Skeletal muscle satellite cell (primary cell): Measurements from ENCODE around the gene DAB2.

Experiments used
- H3K27me3 ChIP-seq: 2 replicates; pipeline ENCODE4 v1.7.0; 2013; ENCODE audit warnings: low read length; ENCODE audit not compliant: control insufficient read depth, insufficient read depth
- H3K36me3 ChIP-seq: 2 replicates; pipeline ENCODE4 v1.7.0; 2013; ENCODE audit warnings: mild to moderate bottlenecking, control low read depth, low read length; ENCODE audit not compliant: insufficient read depth
- H3K4me1 ChIP-seq: 2 replicates; pipeline ENCODE4 v1.7.0; 2013; ENCODE audit warnings: low read length; ENCODE audit not compliant: control insufficient read depth, insufficient read depth
- H3K4me2 ChIP-seq: 2 replicates; pipeline ENCODE4 v1.7.0; 2013; ENCODE audit warnings: mild to moderate bottlenecking, low read length
- H3K4me3 ChIP-seq: 2 replicates; pipeline ENCODE4 v1.7.0; 2013; ENCODE audit warnings: low read length
- H3K9ac ChIP-seq: 2 replicates; pipeline ENCODE4 v1.7.0; 2013; ENCODE audit warnings: mild to moderate bottlenecking, low read depth, low read length, moderate library complexity
- H3K9me3 ChIP-seq: replicated peaks from 2 replicates; pipeline ENCODE4 v1.7.0; 2013; ENCODE audit warnings: mild to moderate bottlenecking, control low read depth, low read length

DAB2 gene

GRCh38 chr5:39328731-39329130 lies 96.0 kb downstream of the DAB2 start:
- no peak overlapping the region for H3K4me3 ChIP-seq
- peaks cover 20% of the 10 kb centered on the region for H3K27me3 ChIP-seq
- H3K9ac ChIP-seq = no peak overlapping the region
- no peak overlapping the region for H3K4me2 ChIP-seq
- H3K4me1 ChIP-seq = peaks cover 3% of the 10 kb centered on the region
- no peaks in the 10 kb centered on the region for H3K9me3 ChIP-seq
- no peaks in the 10 kb centered on the region for H3K36me3 ChIP-seq

- no peak overlapping the region for H3K9ac ChIP-seq
- peaks cover 13% of the 10 kb centered on the region for H3K27me3 ChIP-seq
- no peak overlapping the region for H3K4me2 ChIP-seq
- H3K4me3 ChIP-seq = no peak overlapping the region
- H3K4me1 ChIP-seq = no peaks in the 10 kb centered on the region
- no peaks in the 10 kb centered on the region for H3K9me3 ChIP-seq
- H3K36me3 ChIP-seq = no peaks in the 10 kb centered on the region
Observed at GRCh38 chr5:39323542-39323941, 101.2 kb downstream of the DAB2 start.
